ENCODE data around the gene RASIP1.

Gene RASIP1

DNA sequence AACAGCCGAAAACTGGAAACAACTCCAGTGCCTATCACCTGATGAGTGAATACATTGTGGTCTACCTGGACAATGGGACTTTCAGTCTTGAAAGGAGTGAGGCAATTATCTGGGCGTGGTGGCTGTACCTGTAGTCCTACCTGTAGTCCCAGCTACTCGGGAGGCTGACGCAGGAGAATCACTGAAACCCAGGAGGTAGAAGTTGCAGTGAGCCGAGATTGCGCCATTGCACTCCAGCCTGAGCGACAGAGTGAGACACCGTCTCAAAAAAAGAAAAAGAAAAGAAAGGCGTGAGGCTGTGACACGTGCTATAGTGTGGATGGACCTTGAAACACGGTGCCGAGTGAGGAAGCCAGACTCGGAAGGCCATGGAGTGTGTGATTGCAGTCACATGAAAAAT is 63.5 kb downstream of the RASIP1 start:
- H3K4me2 ChIP-seq (ENCODE audit: low read length), result no peak overlapping the region
- peaks cover 15% of the 10 kb centered on the region for H3K4me1 ChIP-seq (ENCODE audit: control insufficient read depth, insufficient read depth, low read length)
- no peaks in the 10 kb centered on the region for H3K9me3 ChIP-seq (replicated peaks; ENCODE audit: low read length)
- H3K4me3 ChIP-seq (ENCODE audit: low read length), result no peak overlapping the region
- H3K9ac ChIP-seq (ENCODE audit: low read depth, low read length), result no peak overlapping the region
- H3K27me3 ChIP-seq (ENCODE audit: control insufficient read depth, insufficient read depth, low read length), result peaks cover 4% of the 10 kb centered on the region
- H3K36me3 ChIP-seq (ENCODE audit: insufficient read depth, low read length), result no peaks in the 10 kb centered on the region

DNA sequence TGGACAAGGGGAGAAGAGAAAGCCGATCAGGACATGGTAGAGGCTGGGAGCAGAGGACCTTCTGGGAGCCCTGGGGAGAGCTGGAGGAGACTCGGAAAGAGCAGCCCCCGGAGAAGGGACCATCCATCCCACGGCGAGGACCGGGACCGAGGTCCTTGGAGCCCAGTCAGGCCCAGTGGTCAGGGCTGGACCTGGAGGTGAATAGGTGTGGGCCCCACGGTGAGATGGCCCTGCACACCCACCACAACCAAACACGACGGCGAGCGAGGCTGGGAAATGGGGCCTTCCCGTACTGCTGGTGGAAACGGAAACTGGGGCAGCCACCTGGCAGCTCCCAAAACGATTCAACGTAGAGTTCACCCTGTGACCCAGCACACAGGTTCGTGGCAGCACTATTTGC is 63.9 kb downstream of the RASIP1 start:
- Histone ChIP-seq H3K9ac (ENCODE audit: low read depth, low read length) (no peak overlapping the region), H3K4me2 (ENCODE audit: low read length) (no peak overlapping the region), H3K4me1 (ENCODE audit: control insufficient read depth, insufficient read depth, low read length) (peaks cover 14% of the 10 kb centered on the region), H3K4me3 (ENCODE audit: low read length) (no peak overlapping the region), H3K9me3 (replicated peaks; ENCODE audit: low read length) (no peaks in the 10 kb centered on the region), H3K36me3 (ENCODE audit: insufficient read depth, low read length) (no peaks in the 10 kb centered on the region), H3K27me3 (ENCODE audit: control insufficient read depth, insufficient read depth, low read length) (peaks cover 4% of the 10 kb centered on the region)

- H3K4me1 ChIP-seq (ENCODE audit: control insufficient read depth, insufficient read depth, low read length), result peaks cover 3% of the 10 kb centered on the region
- H3K9ac ChIP-seq (ENCODE audit: low read depth, low read length), result peak overlapping the region; percentile 4
- H3K36me3 ChIP-seq (ENCODE audit: insufficient read depth, low read length), result no peaks in the 10 kb centered on the region
- no peak overlapping the region for H3K4me3 ChIP-seq (ENCODE audit: low read length)
- H3K4me2 ChIP-seq (ENCODE audit: low read length), result peak overlapping the region; percentile 32
- no peaks in the 10 kb centered on the region for H3K9me3 ChIP-seq (replicated peaks; ENCODE audit: low read length)
- peaks cover 7% of the 10 kb centered on the region for H3K27me3 ChIP-seq (ENCODE audit: control insufficient read depth, insufficient read depth, low read length)
These were observed 65.2 kb downstream of the RASIP1 start for GRCh38 chr19:48674921-48675824.

GRCh38 chr19:48674216-48674809 is 66.1 kb downstream of the RASIP1 start:
- no peaks in the 10 kb centered on the region for H3K36me3 ChIP-seq (ENCODE audit: insufficient read depth, low read length)
- no peak overlapping the region for H3K4me3 ChIP-seq (ENCODE audit: low read length)
- peaks cover 3% of the 10 kb centered on the region for H3K4me1 ChIP-seq (ENCODE audit: control insufficient read depth, insufficient read depth, low read length)
- H3K27me3 ChIP-seq (ENCODE audit: control insufficient read depth, insufficient read depth, low read length), result peaks cover 7% of the 10 kb centered on the region
- H3K4me2 ChIP-seq (ENCODE audit: low read length), result no peak overlapping the region
- H3K9me3 ChIP-seq (replicated peaks; ENCODE audit: low read length), result no peaks in the 10 kb centered on the region
- H3K9ac ChIP-seq (ENCODE audit: low read depth, low read length), result no peak overlapping the region

GRCh38 chr19:48673436-48674100 is 66.8 kb downstream of the RASIP1 start:
- H3K9me3 ChIP-seq (replicated peaks; ENCODE audit: low read length), result no peaks in the 10 kb centered on the region
- H3K4me2 ChIP-seq (ENCODE audit: low read length), result no peak overlapping the region
- peaks cover 7% of the 10 kb centered on the region for H3K27me3 ChIP-seq (ENCODE audit: control insufficient read depth, insufficient read depth, low read length)
- H3K4me3 ChIP-seq (ENCODE audit: low read length), result no peak overlapping the region
- H3K4me1 ChIP-seq (ENCODE audit: control insufficient read depth, insufficient read depth, low read length), result peaks cover 3% of the 10 kb centered on the region
- no peak overlapping the region for H3K9ac ChIP-seq (ENCODE audit: low read depth, low read length)
- H3K36me3 ChIP-seq (ENCODE audit: insufficient read depth, low read length), result no peaks in the 10 kb centered on the region

GRCh38 chr19:48672994-48673393 is 67.4 kb downstream of the RASIP1 start, which contains the start of gene NTN5:
TSS of gene NTN5 (minus strand) at chr19:48673017. CDS start at chr19:48670986, 2,031 bp downstream.
- peaks cover 3% of the 10 kb centered on the region for H3K4me1 ChIP-seq (ENCODE audit: control insufficient read depth, insufficient read depth, low read length)
- H3K4me2 ChIP-seq (ENCODE audit: low read length), result no peak within 1 kb of the TSS
- no peak within 1 kb of the TSS for H3K9ac ChIP-seq (ENCODE audit: low read depth, low read length)

GRCh38 chr19:48671446-48671995 is 68.9 kb downstream of the RASIP1 start:
- no peaks in the 10 kb centered on the region for H3K36me3 ChIP-seq (ENCODE audit: insufficient read depth, low read length)
- no peak overlapping the region for H3K9ac ChIP-seq (ENCODE audit: low read depth, low read length)
- peaks cover 3% of the 10 kb centered on the region for H3K4me1 ChIP-seq (ENCODE audit: control insufficient read depth, insufficient read depth, low read length)
- no peak overlapping the region for H3K4me3 ChIP-seq (ENCODE audit: low read length)
- H3K4me2 ChIP-seq (ENCODE audit: low read length), result no peak overlapping the region
- no peaks in the 10 kb centered on the region for H3K9me3 ChIP-seq (replicated peaks; ENCODE audit: low read length)
- H3K27me3 ChIP-seq (ENCODE audit: control insufficient read depth, insufficient read depth, low read length), result peaks cover 3% of the 10 kb centered on the region

More at GRCh38 chr19:48672994-48673393, 67.4 kb downstream of the RASIP1 start, which contains the start of gene NTN5:
- no peaks in the 10 kb centered on the region for H3K36me3 ChIP-seq (ENCODE audit: insufficient read depth, low read length)
- no peak within 1 kb of the TSS for H3K4me3 ChIP-seq (ENCODE audit: low read length)
- H3K27me3 ChIP-seq (ENCODE audit: control insufficient read depth, insufficient read depth, low read length), result peaks cover 5% of the 10 kb centered on the region
- H3K9me3 ChIP-seq (replicated peaks; ENCODE audit: low read length), result no peaks in the 10 kb centered on the region

GRCh38 chr19:48670699-48671445 is 69.5 kb downstream of the RASIP1 start:
- Histone ChIP-seq H3K4me1 (ENCODE audit: control insufficient read depth, insufficient read depth, low read length) (peaks cover 3% of the 10 kb centered on the region), H3K9me3 (replicated peaks; ENCODE audit: low read length) (no peaks in the 10 kb centered on the region), H3K36me3 (ENCODE audit: insufficient read depth, low read length) (no peaks in the 10 kb centered on the region), H3K4me2 (ENCODE audit: low read length) (no peak overlapping the region), H3K27me3 (ENCODE audit: control insufficient read depth, insufficient read depth, low read length) (peaks cover 3% of the 10 kb centered on the region), H3K9ac (ENCODE audit: low read depth, low read length) (no peak overlapping the region), H3K4me3 (ENCODE audit: low read length) (no peak overlapping the region)
